Measurements from ENCODE around the gene MNT.
"Not testable (repeated sequence)": the region's sequence is repeated elsewhere in the genome, so short reads cannot be mapped to it uniquely, and the experiment has no call there.

Gene MNT

DNA sequence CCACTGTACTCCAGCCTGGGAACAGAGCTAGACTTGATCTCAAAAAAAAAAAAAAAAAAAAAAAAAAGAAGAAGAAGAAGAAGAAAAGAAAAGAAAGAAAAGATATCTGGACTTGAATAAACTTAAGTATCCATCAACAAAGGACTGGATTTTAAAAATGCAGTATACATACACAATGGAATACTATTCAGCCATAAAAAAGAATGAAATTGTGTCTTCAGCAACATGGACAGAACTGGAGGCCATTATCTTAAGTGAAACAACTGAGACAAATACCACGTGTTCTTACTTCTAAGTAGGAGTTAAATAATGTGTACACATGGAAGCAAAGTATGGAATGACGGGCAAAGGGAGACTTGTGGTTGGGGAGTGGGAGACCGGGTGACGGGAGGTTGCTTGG is 40.1 kb upstream of the MNT start:
- no peak for DNase-seq (ENCODE audit: low read depth)

DNA sequence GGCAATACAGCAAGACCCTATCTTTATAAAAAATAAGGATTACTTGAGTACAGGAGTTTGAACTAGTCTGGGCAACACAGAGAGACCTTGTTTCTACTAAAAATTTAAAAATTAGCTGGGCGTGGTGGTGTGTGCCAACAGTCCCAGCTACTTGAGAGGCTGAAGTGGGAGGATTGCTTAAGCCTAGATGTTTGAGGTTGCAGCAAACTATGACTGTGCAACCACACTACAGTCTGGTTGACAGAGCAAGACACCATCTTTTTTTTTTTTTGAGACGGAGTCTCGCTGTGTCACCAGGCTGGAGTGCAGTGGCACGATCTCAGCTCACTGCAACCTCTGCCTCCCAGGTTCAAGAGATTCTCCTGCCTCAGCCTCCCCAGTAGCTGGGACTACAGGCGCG is 39.1 kb upstream of the MNT start:
- peak; percentile 71 for DNase-seq (ENCODE audit: low read depth)
- H3K4me3 ChIP-seq (ENCODE audit: control insufficient read depth, low read depth, low read length) = not testable (repeated sequence)

More for the DNA sequence above, 40.1 kb upstream of the MNT start:
- H3K4me3 ChIP-seq (ENCODE audit: control insufficient read depth, low read depth, low read length) = no peak overlapping the region
- TF ChIP-seq CTCF (IDR thresholded peaks at IDR 0.05; ENCODE audit: control insufficient read depth, insufficient read depth, low read depth, low read length, missing control alignments) = no peak

- no peak for DNase-seq (ENCODE audit: low read depth)
- no peak for TF ChIP-seq CTCF (IDR thresholded peaks at IDR 0.05; ENCODE audit: control insufficient read depth, insufficient read depth, low read depth, low read length, missing control alignments)
- no peak overlapping the region for H3K4me3 ChIP-seq (ENCODE audit: control insufficient read depth, low read depth, low read length)
Observed at GRCh38 chr17:2438823-2439222, 38.0 kb upstream of the MNT start.

- DNase-seq (ENCODE audit: low read depth) = no peak
- TF ChIP-seq CTCF (IDR thresholded peaks at IDR 0.05; ENCODE audit: control insufficient read depth, insufficient read depth, low read depth, low read length, missing control alignments) = no peak
- H3K4me3 ChIP-seq (ENCODE audit: control insufficient read depth, low read depth, low read length) = no peak overlapping the region
Observed at GRCh38 chr17:2436316-2436905, 35.6 kb upstream of the MNT start.

DNA sequence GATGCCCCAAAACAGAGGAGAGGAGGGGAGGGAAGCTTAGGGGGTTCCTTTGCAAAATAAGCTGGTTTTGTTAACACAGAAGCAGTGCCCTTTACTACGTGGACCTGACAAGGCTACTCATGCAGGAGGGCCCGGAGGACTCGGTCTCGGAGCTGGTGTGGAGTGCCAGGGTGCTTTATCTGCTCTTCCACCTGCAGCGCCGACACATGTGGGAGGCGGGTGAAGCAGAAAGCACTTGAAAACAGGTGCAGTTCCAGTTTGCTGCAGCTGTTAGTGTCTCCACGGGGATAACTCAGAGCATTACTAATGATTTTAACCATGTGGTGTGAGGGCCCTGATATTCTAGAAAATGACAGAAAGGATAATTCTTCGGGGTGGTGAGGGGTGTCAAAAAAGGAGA is 35.0 kb upstream of the MNT start:
- no peak for DNase-seq (ENCODE audit: low read depth)
- no peak overlapping the region for H3K4me3 ChIP-seq (ENCODE audit: control insufficient read depth, low read depth, low read length)
- TF ChIP-seq CTCF (IDR thresholded peaks at IDR 0.05; ENCODE audit: control insufficient read depth, insufficient read depth, low read depth, low read length, missing control alignments) = no peak

DNA sequence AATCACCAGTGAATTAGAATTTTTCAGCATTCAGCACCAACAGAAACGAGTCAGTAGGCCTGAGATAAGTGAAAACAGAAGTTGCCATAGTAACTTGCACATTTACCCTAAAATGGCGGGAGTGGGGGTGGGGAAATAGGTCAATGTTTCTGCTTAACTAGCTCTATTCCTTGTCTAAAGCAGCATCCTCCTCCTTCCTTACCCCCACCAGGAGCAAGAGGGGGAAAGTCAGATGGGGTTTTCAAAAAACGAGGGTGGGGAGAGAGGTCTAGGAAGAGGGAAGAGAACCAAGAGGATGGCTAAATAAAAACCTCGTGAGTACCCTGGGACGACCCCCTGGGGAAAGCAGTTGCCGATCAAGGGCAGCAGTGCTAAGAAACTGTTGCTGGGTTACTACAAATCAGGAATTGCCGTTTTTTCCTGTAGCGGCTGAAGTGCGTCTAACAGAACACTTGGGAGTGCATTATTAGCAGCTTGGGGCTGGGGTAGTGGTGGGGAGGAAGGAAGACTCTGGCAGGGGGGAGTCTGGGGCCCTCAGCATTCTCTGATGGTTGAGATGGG is 34.4 kb upstream of the MNT start:
- no peak for TF ChIP-seq CTCF (IDR thresholded peaks at IDR 0.05; ENCODE audit: control insufficient read depth, insufficient read depth, low read depth, low read length, missing control alignments)
- DNase-seq (ENCODE audit: low read depth) = peak; percentile 24
- H3K4me3 ChIP-seq (ENCODE audit: control insufficient read depth, low read depth, low read length) = no peak overlapping the region

GRCh38 chr17:2433696-2434095 is 32.8 kb upstream of the MNT start:
- DNase-seq (ENCODE audit: low read depth) = no peak
- no peak for TF ChIP-seq CTCF (IDR thresholded peaks at IDR 0.05; ENCODE audit: control insufficient read depth, insufficient read depth, low read depth, low read length, missing control alignments)
- H3K4me3 ChIP-seq (ENCODE audit: control insufficient read depth, low read depth, low read length) = no peak overlapping the region
